ENCODE results near the gene PTPRG.

The PTPRG gene

DNA sequence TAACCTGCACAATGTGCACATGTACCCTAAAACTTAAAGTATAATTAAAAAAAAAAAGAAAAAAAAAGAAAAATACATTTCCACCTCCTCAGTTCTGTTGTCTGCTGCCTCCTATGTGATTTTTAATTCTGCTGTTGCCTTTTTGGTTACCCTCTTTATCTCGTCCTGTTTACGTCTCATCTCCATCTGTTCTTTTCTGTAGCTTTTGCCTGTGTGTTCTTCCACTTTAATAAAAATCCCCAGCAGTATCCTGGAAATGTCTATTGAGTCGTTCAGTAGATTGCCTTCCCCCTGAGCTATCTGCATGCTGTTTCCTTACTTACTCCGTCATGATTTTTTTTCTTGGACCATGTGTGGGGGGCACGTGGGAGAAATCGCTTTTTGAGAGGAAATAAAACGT is 509.5 kb downstream of the PTPRG start:
- DNase-seq (ENCODE audit: low read depth): no peak

DNA sequence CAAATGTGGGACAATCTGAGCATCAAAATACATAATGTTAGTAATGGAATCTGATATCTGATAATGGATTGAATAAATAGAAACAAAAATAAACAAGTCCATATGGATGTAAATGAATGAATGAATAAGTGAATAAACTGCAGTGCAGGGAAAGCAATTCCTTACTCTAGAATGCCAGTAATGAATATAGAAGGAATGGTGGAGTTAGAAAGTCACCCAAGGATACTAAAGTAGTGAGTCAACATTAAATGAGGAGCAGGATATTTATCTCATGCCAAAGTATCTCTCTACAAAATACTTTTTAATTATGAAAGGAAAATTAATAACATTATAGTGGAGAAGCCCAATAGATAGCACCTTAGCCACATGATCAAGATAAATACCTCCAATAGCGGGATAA is 511.7 kb downstream of the PTPRG start:
- no peak for DNase-seq (ENCODE audit: low read depth)

DNA sequence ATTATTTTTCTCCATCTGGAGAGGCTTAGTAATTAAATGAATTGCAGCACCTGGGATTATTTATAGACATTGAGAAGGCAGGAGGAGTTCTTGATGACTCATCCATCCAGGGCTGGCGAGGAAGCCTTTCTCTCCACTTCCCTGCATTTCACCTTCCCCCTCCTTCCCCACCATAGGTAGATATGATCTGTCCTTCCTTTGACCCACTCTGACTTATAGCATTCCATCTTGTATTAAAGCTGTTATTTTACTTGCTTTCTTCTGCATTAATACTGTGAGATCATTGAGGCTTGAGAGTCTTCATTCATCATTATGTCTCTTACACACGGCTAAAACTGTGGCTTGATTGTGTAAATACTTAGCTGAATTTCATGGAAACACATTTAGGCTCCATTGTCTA is 523.2 kb downstream of the PTPRG start:
- no peak for DNase-seq (ENCODE audit: low read depth)

DNA sequence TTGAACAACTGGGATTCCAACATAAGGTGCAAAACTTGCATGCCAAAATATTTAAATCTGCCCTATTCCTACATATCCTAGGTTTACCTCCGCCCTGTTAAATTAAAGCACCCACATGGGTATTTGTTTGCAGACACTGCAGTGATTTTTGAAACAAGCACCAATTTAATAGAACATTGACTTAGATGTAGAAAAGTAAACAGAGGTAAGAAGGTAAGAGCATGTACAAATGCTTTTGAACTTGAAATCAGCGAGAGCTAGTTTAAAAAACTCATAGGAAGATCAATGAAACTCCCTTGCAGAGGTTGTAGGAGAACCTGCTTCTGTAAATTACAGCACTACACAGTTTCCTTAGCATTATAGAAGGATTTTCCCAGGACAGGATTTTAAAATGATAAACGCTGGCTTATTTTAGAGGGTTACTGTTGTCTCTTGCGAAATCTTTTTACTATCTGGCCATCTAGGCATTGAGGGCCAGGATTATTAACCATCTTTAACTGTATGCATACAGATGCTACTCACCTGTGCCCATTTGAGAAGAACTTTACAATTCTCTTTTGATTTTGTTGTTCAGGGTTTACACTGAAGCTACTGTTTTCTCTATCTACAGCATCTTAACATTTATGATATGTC is 527.2 kb downstream of the PTPRG start:
- DNase-seq (ENCODE audit: low read depth): no peak

DNA sequence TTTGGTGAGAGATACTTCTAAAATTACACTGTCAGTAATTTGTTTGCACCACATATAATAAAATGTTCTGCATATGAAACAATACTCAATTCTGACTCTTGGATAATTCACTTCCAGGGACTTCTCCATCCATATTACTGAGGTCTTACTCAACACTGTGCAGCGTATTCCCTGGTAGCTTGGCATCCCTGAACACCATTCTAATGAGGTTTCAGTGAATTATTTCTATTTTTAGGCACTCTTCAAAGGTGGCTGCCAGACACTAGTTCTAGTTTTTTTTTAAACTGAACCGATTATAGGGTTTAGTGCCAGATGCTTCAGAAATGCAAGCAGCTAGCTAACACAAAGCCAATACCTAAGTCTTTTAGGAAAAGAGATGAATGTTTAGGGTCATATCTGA is 528.7 kb downstream of the PTPRG start:
- DNase-seq (ENCODE audit: low read depth): no peak

DNA sequence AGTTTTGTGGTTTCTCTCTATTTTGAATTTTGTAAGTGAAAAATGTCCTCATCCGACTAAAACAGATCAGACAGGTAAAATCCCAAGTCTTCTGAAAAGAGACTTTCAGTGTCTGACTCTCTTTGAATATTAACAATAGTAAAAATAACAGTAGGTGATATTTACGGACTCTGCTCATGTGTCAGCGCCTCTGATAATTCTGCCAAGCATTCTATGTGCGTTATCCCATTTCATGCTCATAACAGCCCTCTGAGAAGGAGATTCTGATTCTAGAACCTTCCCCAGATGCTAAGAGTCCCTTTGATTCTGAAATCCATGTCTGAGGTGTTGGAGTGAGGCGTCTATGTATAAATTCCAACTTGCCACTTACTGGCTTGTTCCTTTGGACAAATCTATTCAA is 529.1 kb downstream of the PTPRG start:
- no peak for DNase-seq (ENCODE audit: low read depth)

DNA sequence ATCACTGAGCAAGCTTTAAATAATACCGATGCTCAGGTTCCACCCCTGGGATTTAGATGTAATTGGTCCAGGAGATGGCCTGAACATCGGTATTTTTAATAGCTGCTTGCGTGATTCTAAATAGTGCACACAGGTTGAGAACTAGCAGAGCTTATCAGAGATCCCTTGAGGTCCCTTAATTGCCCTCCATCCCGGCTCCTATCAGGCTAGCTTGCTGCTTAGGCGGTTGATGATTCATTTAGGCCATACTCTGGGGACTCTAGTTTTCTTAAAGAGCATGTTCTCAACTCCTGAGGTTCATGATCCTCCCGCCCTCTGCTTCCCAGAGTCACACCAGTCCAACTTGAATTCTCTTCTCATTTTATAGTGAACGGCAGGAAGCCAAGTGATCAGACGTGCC is 531.7 kb downstream of the PTPRG start:
- DNase-seq (ENCODE audit: low read depth): no peak

DNA sequence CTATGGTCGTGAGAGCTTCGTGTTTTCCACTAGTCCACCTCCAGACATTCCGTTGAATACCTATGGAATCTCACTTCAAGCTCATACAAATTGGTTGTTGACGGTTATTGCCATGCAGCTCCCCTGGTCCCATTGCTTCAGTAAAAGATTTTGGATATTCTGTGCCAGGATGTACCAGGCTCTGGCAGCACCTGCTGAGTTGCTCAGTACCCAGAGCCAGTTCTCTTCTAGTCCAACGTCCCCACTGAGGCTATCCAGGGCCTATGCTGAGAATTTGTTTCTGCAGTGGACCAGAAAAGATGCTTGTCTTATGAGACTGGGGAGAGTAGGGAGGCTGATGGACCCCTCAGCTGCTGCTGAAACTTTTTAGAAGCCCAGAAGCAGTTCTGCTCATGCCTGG is 533.1 kb downstream of the PTPRG start:
- no peak for DNase-seq (ENCODE audit: low read depth)

DNA sequence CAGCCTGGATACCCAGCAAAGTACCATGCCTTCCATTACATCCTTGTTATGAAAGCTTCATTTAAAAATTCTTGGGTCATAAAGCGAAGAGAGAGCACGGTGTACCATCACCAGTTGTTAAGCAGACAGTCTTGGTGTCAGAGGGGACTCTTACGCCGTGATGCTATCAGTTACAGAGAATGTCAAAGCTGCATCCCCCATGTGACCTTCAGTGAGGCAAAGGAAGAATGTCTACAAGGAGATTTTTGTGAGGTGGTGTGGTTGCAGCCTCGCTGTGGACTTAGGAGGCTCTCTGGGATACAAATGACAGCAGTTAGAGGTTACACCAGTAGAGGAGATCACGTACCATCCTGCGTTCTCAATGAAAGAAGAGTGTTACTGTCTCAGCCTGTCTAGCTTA is 533.7 kb downstream of the PTPRG start:
- DNase-seq (ENCODE audit: low read depth): no peak

DNA sequence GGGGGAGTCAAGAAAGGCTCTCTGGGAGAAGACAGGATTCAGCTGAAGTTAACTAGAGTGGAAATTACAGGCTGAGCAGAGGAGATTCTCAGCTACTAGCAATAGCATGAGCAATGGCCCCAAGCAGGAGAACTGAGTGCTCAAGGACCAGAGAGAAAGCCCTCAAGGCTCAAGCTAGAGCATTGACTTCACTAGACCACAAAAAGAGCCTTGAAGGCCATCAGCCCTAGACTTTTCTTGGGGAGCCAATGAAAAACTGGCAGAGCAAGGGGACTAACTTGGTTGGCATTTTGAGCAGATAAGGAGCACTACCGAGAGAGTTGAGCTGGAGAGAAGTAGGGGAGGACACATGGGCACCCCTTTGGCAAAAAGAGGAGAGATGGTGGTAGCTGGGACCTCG is 534.4 kb downstream of the PTPRG start:
- DNase-seq (ENCODE audit: low read depth): no peak

DNA sequence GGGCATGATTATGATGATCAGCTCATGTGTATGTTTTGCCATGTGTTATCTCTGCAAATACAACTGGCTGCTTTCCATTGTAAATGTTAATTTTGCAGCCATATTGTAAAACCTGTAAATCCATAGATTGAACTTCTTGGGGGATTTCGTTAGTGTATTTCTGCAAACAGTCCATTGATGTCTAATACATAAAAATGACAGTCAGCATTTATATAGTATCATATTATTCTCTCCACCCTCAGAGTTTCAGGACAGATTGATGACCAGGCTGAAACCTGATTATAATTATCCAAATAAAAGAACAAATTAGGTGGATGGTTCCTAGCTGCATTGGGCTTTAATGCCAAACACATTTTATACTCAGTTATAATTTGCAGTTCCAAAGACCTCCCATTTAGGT is 535.1 kb downstream of the PTPRG start:
- no peak for DNase-seq (ENCODE audit: low read depth)

DNA sequence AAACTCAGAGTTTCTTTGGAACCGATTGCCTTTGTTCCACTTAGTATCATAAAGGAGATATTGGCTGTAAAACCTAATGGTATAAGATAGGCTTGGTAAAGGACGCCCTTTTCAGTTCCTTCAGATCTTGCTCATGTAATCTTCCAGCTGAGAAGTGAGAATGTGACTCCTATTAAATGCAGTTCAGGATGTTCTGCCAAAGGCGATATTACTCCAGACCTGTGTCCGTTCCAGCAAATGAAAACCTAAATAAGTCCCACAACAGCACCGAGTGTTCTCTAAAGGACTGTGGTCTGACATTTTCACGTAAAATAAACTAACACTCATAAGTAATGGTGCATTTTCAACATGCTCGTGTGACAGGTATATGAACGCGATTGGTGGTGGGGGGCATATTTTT is 535.8 kb downstream of the PTPRG start:
- no peak for DNase-seq (ENCODE audit: low read depth)

DNA sequence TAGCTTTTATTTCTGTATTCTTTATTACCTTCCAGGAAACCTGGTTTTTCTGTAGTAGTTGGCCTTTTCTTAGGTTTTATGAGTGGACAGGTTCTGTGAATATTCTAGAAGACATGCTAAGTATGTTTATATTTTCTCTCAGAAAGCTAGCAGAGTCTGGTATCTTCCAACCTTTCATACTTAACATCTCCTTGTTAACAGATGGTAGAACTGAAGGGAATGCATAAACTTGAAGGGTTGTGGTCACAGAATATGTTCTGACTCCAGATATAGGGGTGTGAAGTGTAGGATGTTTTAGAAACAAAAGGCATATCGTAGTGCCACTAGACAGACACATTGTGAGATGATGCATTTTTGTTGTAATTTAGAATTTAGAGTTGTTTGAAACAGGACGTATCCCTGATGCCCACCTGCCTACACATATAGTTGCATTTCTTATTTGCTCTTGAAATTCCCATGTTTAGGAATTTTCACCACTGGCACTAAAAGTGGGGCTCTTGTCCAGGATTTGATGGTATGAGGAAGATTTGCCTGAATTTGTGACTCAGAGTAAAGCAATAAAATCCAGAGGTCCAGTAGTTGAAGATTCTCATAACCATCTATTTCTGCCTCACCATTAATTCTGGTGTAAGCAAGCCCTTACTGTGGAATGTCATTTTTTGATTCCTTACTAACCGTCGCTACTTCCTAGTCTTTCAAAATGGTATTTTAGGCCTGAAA is 537.4 kb downstream of the PTPRG start:
- no peak for DNase-seq (ENCODE audit: low read depth)

DNA sequence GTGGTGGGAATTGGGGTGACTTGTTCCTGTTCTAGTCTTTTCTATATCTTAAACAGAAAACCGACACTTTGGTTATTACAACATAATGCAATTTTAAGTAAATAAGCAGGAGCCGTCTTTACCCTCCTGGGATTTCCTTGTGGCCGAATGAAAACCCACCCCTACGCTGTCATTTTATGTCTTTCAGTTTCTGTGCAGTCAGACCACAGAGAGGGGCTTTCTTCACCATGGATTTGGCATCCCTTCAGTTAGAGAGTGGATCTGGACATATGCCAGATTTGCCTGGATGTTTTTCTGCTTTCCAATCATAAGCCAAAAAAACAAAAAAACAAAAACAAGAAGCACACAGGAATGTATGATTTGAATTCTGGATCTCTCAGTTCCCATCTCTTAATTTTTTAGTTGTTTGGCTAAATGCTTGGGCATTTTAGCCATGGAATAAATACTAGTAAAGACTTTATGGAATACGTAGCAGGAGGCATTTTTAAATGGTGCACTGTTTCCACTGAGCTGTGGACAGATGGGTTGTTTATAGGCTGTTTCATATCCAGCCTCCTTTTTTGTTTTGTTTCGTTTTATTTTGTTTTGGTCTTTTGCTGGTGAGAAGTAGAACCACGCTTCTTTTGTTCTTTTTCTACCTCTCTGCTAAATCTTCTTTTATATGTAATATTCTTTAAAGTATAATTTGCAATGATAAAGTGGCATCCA is 539.1 kb downstream of the PTPRG start:
- no peak for DNase-seq (ENCODE audit: low read depth)

DNA sequence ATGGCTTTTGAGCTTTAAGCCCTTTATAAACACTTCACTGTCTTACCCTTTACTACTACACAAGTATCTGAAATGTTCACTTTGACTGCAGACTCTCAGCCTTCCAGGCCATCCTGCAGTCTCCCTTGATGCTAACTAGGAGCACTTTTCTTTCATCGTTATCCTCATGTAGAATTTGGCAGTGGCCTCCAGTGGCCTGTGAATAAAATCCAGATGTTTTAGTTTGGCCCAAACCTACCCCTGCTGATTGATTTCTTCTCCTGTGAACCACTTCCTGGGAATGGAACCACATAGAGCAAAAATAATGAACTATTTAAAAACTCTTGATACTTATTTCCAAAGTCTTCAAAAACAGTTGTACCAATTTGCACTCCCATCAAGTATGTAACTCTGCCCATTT is 540.1 kb downstream of the PTPRG start:
- no peak for DNase-seq (ENCODE audit: low read depth)

DNA sequence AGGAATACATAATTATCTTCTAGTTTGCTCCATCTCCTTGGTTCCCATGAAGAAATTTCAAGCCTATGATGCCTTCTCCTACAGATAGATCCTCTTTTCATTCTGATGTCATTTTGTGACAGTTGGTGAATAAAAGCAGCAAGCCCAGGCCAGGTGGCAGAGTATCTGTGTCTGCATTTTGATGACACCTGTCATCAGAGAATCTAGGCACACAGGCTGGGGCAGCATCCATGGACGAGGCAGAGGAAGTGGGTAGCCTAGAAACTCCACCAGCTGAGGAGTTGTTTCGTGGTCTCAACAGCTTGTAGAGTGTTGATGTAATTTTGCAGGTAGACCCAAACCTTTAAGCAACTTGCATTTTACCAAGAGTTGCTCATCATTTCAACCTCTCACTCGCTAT is 542.2 kb downstream of the PTPRG start:
- DNase-seq (ENCODE audit: low read depth): no peak

DNA sequence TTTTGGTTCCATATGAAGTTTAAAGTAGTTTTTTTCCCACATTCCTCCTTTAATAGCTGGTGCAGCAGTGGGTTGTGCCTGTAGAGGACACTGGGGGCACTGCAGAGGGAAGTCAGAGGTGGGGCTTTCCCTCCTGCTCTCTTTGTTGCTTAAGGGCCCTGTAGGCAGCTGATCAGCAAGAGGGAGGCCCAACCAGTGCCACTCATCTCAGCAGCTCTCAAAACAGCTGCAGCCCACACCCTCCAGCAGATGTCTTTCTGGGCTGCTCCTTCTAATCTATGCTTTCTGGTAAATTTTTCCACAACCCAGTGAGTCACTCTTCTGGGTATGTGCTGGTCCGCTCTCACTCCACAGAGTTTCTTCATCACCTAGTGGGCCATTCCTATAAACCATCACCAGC is 548.2 kb downstream of the PTPRG start:
- DNase-seq (ENCODE audit: low read depth): no peak

DNA sequence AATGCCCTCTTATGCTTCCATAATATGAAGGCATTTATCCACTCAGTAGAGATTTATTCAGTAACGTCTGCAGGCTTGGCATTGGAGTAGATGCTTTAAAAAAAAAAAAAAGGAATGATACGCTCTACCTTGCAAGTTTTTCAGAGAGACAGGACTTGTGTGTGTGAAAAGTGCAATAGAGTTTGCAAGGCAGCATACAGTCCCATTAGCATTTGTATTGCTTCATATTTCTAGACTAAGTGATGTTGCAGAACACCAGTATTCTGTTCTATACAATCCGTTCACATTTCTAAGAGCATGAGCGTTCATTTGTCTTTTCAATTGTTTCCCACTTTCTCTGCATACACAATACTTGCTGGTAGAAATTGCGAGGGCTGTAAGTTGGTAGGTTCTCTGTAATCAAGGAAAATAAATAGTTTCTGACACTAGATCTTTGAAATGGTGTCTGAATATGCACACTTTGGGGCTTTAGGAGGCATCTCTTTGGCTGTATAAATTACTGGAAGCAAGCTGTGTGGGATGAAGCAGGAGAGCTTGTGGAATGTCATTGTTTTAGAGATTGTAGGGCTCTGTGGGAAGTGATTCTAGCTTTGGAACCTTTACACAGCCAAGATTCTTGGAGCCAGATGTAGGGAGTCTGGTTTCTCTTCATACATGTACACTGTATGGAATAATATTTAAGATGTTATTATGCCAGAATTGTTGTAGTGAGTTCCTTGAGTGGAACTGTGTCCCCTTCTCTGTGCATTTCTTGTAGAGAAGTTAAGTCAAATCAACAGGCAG is 549.3 kb downstream of the PTPRG start:
- DNase-seq (ENCODE audit: low read depth): no peak

DNA sequence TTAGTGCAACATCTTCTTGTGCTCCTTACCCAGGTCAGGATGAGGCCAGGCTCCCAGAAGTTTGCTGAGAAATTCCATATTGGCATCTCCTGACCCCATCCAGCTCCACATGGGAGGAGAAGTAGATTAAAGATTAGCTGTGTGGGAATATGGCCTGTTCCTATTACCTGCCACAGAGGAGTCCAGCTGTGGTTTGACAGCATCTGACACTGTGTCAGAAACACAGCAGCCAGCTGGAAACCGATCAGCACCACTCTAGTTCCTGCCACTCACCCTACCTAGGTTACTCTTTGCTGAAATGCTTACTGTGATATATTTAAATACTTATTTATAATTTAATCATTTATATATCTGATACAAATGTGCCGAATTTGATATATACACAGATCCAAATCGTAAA is 551.7 kb downstream of the PTPRG start:
- no peak for DNase-seq (ENCODE audit: low read depth)

DNA sequence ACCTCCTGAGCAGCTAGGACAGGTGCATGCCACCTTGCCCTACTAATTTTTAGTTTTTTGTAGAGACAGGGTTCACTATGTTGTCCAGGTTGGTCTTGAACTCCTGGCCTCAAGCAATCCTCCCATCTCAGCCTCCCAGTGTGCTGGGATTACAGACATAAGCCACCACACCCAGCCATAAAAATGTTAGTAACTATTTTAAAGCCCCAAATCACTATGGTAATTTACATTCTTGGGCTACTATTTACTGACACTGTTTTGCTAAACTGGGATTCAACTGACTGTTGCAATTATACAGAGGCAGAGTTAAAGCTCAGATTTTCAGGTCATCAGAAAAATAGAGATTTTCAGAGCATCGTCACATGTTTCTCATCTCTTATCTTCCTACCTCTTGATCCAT is 553.4 kb downstream of the PTPRG start:
- DNase-seq (ENCODE audit: low read depth): no peak

DNA sequence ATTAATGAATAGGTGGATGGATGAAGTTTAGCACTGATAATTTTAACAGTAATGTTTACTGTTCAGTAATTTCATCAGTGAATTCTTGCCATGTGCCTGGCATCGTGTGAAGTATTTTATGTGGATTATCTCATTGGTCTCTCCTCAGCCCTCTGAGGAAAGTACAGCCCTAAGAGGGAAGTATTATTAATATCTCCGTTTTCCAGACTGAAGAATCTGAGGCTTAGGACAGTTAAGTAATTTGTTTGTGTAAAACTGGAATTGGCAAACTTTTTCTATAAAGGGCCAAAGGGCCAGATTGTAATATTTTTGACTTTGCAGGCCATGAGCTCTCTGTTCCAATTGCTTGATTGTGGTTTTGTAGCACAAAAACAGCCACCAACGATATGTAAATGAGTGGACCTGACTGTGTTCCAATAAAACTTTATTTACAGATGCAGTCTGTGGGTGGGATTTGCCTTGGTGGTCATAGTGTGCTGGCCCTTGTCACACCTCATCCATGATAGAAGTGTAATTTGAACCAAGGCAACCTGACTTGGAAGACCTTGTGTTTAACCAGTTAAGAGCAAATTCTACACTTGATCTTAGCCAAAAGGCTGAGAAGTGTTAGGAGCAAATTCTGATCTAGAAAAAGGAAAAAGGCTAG is 556.7 kb downstream of the PTPRG start:
- no peak for DNase-seq (ENCODE audit: low read depth)

DNA sequence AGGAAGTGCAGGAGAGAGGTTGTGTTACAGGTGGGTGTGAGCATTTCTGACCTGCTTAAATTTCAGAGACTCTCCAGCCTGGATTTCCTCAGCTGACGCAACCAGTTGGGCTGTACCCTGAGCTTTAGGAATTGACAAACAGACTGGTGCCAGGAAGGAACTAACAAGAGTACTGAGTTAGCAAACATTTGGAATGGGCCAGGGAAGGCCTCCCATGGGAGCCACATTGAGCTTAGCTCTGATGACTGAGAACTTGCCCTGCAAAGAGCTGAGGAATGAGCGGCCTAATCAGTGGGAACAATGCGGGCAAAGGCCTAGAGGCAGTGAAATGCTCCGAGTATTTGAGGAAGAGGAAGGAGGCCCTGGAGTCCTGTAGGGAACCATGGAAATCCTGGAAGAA is 557.8 kb downstream of the PTPRG start:
- DNase-seq (ENCODE audit: low read depth): no peak

Data from stimulated activated CD8-positive, alpha-beta memory T cell treated with anti-CD3 and anti-CD28 coated beads, Interleukin-15, amount 100 ng/mL, for 24 hours (primary cell).